Suppressor macrophage treated with lipopolysaccharide for 4 hours (primary cell): ENCODE data around the gene VOPP1.

Source experiments
- DNase-seq: peaks from one replicate; pipeline ENCODE4 v3.0.0-alpha.2; 2020

VOPP1 gene

DNA sequence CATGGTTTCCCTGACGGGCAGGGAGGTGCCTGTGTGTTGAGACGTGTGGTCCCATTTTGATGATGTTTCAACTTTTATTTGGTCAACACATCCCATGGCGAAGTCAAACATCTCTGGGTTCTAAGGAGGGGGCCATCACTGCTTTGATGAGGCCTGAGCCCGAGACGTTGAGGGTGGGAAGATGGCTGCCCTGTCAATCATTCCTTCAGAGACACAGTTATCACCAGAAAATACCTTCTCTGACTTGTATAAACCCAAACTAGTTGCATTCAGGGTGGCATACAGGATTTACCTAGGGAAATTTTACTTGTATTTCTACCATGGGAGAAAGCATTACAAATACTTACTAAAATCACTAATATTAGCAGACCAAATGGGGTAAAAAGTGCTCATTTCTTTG is 64.6 kb downstream of the VOPP1 start:
- no peak for DNase-seq

DNA sequence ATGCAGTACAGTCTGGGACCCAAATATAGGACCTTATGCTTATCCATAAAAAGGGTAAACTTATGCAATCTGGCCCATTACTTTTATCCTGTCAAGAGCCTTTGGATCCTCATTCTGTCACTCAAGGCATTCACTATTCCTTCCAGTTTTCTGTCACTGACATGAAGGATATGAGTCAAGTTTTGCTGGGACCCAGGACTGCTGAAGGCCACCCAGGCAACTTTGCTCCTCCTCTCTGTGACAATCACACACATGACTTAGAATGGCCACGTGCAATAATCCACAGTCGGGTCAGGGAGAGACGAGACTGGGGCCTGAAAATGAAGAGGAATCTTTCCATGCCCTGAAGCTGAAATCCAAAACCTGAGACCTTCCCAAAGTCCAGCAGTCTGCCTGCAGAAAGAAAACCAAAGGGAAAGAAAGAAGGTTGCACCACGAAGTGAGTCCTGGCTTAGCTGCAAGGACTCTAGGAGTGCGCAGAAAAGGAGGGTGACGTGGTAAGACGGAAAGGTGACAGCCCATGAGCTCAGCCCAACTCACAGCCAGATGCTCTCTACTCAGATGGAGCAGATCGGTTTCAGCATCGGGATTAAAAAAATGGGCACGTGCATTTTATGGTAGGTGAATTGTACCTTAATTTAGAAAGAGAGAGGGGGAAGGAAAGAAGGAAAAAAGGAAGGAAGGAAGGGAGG is 67.2 kb downstream of the VOPP1 start:
- DNase-seq, result peak; percentile 20

DNA sequence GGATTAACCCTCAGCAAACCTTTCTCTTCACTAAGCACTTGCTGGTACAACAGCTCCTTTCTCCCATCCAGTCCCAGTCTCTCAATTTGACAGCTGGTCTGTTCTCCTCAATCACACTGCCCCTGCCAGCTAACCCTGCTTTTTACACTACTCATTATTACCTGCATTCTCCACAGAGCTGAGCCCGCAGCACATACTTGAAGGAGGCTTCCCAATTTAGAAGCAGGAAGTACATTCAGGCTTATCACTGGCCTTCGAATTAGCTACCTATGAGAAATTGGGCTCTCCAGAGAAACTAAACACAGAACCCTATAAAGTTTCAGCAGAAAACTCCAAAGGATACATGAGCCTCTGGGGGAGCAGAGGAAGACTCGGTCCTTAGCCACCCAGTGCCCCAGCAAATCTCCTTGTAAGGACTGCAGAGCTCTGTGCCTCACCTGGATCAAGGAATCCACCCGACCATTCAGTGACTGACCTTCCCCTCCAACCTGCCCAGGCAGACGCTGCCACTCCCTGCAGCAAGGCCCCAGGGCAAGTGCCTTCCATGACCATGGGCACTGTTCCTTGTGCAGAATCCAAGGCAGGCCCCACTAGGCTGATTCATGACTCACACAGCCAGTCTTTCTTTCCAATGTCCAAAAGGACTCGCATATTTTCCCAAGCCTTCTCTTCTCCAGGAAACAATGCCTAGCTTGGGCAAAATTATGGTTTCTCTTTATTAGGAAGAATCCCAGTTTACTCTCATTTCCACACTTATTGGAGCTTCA is 68.0 kb downstream of the VOPP1 start:
- DNase-seq, result no peak

DNA sequence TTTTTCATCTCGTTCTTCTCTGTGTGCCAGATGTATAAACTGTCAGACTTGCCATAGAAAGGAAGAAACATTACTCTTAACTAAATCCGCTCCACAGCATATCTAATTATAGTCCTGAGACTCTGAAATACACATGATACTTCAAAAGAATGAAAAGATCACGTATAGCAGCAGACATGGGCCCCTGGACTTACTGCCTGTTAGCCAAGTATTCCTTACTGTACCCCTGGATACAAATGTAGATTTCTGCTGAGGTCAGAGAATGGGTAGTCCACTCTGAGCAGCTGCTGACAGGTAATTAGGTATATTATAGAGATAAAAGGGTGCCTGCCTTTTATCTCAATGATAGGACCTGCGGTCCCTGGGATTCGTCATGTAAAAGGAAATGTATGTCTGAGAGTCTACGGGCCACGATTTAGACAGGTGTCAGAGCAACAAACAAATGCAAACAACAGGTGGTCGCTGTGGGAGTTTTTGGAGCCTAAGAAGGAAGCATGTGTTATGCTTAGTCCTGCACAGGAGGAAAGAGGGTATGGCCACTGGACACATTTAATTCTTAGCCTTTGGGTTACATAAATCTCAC is 69.4 kb downstream of the VOPP1 start:
- DNase-seq, result no peak

DNA sequence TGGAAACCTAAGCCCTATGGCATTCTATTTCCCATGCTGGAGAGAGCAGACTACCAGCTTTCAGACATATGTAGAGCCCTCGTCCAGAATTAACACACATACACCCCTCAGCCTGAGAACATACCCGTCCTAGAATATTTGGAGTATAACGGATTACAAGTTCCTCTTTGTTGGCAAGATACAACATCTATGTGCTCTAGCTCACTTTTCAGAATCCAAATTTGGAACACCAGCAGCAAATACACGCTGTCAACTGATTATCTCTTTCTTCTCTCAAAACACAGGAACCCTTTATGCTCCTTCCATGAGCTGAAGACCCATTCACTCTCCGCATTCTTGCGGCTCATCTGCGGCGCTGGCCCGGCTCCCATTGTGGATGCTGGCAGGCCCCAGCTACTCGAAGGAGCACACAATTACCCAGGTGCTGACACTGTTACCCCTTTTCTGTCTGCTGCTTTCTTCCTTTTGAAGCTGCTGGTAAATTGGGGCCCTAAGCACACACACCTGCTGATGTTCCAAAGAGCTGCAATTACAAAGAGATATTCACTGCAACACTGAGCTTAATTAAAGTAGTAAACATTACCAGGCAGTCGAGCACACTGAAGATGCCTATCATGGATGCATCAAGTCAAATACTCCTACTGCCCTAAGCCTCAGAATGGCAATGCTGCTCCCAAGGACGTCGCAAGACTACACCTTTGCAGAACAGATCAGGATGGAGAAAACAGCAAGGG is 70.0 kb downstream of the VOPP1 start:
- DNase-seq, result no peak

DNA sequence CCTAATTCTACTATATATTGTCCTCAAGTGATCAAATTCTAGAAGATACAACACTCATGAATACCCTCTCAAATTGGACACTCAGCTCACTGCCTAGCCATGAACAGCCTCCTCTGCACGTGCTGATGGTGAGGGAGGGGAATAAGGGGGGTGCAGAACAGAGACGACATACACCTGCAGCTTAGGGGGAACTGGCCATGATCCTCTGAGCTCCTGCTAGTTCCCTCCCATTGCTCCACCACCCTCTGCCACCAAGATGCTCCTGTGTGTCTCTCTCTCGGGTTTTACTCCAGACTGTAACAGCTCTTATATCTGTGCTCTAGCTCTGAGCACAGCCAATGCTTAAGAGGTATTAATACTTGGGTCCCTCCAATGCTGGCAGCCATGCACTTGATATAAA is 70.7 kb downstream of the VOPP1 start:
- no peak for DNase-seq

DNA sequence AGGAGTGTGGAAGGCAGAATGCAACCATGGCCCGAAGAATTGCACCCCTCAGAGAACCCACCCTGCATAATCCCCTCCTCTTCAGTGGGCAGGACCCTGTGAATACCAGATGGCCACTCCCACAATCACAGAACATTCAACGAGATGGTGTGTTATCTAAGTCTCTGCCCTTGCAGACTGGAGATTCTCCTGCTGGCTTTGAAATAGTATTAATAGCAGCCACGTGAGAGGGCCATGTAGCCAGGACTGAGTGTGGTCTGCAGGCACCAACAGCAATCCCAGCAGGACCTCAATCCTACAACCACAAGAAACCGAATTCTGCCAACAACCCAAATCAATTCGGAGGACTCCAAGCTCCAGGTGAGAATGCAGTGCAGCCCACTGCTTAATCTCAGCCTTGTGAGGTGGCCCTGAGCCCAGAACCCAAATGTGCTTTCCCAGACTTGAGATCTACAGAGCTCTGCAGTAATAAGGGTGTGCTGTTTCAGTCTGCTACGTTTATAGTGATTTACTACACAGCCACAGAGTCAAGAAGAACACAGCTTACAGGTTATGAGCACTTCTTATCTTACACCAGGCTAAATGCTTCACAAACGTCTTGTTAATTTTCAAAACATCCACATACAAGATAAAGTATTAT is 72.1 kb downstream of the VOPP1 start:
- no peak for DNase-seq

DNA sequence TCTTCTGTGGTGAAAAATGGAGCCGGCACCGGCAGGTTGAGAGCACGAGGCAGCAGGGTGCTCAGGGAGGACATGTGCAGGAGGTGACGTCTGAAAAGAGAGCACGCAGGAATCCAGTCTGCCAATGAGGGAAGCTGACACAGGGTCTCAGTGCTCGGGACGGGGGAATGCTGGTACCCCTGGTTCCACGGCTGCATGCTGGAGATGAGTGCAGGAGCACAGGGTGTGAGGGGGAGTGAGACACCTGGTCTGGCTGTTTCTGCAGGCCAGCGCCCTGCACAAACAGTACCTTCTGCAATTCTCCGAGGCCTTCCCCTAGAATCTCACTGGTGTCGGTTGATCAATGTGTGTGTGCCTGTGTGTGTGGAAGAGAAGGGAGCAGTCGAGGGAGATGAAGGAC is 72.7 kb downstream of the VOPP1 start:
- no peak for DNase-seq

DNA sequence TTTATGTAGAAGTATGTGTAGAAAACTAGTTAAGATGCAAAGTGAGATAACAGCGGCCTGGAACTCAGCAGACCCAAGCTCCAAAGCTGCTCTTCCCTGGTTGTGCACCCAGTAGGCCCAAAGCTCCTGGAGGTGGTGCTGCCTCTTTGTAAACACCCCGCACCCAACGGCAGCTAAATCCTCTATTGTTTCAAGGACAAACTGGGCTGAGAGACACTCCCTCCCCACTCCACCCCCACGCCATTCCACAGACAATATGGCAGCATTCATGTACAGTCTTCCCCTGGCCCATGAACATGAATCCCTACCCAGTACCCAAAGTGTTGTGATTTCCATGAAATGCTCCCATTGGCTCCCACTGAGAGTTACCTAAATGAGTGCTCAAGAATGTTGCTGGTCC is 73.5 kb downstream of the VOPP1 start:
- DNase-seq, result no peak

DNA sequence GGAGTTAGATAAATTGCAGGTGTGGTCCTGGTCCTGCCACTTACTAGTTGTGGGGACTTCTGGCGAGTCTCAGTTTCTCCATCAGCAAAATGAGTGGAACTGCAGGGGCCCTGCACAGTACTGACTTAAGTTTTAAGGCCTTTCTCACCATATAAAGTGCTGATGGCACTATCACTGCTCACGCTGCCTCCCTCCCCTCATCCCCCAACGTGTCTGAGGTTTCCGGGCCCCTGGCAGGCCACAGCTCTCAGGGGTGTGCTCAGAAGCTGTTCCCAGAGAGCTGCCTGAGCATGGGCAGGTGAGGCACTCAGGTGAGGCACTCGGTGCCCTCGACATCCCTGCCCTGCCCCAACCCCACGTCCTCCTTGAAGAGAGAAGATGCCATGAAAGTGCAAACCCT is 74.2 kb downstream of the VOPP1 start:
- no peak for DNase-seq

DNA sequence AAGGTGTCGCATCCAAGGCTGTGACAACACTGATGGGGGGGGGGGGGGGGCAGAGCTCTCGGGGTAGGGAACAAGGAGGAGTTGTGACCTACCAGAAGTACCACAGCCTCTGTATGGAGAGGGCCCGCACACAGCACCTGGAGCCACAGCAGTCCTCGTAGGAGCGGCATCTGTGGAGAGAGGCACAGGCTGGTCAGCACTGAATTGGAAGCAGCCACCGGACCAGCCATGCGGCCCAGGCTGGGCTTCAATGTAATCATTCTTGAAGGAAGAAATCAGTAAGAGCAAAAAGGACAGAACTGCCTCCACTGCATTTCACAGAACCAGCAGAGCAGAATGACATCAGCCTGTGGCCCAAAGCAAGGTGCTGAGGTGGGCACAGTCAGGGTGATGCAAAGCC is 74.8 kb downstream of the VOPP1 start:
- DNase-seq, result no peak

DNA sequence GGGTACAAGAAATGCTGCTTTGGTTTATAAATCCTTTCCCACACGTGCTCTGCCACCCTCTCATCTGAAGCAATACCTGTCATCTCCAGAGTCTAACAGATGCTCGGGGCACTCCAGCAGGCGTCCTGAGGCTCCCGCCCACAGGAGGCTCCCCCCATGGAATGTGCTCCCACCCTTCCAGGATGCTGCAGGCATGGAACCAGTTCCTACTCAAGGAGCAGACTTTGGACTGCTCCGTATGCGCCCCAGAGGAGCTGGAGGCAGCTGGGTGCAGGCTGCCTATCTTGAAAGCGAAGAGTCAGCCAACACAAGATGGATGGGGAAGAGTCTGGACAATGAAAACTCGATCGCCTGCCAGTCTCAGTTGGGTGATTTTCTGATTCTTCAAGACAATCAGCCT is 75.4 kb downstream of the VOPP1 start:
- no peak for DNase-seq

DNA sequence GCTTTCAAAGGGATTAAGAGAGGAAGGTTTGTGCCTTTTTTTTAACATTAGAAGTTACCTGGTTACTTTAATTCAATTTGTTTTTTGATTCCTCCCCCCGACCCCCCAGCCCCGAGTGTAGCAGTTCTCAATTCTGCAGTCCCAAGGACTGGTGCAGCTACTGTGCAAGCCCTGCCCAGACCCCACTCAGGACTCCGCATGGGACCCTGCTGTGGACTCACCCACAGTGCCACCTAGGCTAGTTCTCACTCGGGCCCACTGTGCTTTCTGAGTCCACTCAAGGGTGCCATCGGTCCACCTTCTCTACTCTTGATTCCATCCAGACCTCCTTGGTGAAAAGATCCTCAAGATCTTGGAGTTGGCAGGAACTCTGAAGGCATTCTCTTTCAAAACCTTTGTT is 77.4 kb downstream of the VOPP1 start:
- DNase-seq, result no peak

DNA sequence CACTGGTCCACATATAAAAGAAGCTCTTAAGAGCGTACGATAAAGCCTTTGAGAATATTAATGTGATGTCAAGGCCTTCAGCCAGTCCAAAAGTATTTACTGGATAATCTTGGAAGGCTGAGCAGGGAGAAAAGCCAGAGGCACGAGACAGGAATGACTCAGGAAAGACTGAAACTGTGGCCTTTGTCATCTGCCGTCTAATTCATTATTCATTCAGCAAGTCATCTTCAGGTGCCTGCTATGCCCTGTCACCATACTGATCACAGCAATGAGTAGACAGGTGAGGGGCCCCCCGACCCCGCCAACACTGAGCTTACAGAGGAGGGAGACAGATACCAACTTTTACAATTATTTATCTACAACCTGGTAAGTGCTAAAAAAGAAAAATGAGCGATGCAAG is 78.9 kb downstream of the VOPP1 start:
- no peak for DNase-seq

DNA sequence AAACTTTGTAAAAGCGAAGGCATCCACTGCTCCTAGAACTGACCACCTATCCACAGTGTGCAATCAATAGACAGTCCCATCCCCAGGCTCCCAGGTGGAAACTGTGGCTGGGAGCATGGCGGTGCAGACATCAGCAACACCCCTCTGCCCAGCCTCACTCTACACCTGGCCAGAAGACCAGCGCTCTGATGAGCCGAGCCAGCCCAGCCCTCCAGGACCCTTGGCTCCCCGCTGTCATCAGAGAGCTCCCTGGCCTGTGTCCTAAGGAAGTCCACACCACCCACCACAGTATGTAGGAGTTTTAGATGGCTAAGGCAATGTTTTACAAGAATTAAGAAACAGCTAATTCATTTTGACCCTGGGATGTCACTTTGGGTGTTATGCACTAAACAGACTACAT is 81.0 kb downstream of the VOPP1 start:
- no peak for DNase-seq

DNA sequence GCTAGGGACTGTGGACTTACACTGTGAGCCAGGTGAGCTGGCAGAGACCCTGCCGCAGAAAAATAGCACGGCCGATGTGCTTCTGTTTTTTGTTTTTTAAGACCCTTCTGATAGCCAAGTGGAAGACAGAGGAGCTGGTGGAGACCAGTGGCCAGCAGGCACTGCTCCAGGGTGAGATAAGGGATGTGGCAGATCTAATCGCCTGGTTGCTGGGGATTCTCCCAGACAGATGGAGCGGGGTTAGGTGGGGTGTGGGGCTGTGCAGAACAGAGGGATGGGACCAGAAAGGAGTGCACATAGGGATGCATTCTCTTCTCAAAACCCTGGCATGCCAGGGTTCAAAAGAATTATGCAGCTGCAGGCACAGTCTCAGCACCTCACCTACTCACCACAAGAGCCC is 82.2 kb downstream of the VOPP1 start:
- no peak for DNase-seq

DNA sequence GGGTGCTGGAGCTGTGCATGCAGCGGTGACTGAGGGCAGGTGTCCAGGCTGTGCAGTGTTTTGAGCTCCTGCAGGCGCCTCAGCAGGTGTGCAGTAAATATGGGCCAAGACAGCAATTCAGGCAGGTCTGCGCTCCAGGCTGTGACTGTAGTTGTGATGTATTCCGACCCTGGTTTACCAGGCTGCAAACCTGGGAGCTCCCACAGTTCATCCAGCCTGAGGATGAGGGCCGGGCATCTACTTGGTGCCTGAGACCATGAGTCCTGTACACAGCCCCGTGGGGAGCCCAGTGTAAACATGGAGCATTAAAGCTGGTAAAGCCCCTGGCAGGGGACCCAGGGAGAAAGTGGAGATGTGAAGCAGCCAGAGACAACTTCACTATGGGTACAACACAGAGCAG is 82.8 kb downstream of the VOPP1 start:
- DNase-seq, result no peak

DNA sequence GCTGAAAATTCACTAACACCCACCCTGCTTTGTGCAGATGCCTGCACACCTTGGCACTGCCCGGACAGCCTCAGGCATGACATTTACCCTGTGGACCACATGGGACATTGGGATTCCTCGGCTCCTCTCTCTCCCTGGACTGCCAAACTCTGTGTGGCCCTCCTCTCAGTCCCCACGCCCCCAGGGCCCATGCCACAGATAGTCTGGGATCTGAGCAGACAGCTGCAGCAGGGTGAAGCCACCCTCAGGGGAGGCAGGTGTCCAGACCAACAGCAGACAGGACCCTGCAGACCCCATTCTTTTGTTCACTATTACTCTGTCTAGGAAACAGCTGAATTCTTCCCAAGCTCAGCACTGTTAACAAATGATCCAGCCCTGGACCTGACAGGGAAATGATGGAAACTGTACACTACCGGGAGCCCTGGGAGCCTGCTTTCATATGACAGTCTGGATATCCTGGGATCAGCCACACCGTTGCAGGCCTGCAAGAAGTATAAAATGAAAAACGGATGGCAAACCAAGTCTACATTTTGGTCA is 83.4 kb downstream of the VOPP1 start:
- DNase-seq, result no peak

DNA sequence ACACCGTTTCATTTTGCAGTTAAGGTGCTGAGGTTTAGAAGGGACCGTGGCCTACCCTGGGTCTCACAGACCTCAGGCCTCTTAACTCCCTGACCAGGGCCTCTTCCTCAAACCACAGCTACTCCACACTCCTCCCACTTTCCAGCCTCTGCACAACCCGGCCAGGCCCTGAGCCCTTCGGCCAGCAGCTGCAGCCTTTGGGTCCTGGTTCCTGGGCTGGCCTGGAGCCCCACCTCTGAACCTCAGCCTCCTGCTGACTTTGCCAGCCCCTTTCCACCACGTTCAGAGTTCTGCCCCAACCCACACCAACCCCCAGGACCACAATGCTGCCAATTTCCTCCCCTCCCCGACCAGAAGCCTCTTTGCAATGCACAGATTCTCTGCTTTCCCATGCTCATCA is 84.1 kb downstream of the VOPP1 start:
- DNase-seq, result no peak

DNA sequence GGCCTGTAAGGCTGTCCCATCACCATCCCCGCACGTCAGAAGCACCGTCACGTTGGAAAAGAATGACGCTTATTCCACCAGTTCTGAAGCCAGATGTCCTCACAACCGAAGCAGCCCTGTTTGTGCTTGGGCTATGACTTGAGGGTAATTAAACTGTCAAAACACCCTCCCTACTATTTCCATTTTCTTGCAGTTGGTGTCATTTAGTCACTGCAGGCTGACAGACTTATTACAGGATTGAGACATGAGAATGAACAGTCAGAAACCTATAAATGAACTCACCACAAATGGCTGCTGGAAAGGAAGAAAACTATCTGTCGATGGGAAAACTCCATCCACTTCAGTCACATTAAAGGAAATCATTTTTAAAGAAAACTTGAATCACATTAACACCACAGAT is 85.3 kb downstream of the VOPP1 start:
- no peak for DNase-seq

DNA sequence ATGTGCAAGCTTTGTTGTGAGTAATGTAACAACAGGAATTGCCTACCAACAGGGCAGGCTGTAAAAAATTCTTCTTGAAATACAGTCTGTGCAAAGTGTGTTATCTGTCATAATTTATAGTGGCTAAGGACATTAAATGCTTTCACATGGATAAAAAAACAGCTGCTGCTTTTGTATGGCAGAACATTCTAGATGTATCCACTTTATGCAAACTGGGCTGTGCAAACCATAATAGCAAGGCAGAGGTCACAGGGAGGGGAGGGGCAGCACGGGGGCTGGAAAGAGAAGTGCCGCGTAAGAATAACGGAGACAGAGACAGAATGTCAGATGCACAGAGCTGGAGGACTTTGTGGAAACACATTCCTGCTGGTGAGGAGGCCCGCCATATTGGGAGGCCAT is 86.1 kb downstream of the VOPP1 start:
- no peak for DNase-seq

DNA sequence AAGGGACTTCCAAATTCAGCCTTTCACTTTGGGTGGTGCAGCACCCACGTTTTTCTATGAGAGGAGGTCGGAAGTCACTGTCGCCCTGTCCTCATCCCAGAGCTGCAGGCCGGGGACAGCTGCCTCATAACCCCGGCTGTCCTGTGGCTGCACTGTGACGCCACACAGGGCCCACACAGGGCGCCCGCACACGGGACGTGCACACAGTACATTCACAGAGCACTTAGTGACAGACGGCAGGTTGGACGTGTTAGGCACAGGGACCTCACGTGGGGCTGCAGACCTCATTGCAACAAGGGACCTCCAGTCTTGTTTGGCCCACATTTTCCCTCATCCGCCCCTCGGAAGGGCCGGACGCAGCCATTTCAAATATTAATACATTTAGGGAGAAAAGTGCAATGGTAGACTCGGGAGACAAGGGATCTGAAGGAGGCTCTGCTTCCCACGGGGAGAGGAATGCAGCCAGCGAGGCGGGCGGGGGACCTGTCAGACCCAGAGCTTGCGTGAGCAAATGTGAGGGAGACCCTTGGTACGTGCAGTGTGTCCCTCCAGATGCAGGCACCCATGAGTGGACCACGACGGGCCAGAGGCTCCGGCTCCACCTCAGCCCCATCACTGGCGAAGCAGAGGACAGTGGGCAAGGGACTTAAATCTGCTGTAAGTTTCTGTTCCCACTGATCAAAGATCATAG is 86.7 kb downstream of the VOPP1 start:
- DNase-seq, result no peak
